Gastrocnemius medialis (tissue), 4 donors: ENCODE measurements around the gene IQCH.
"Not testable (repeated sequence)": the region's sequence is repeated elsewhere in the genome, so short reads cannot be mapped to it uniquely, and the experiment has no call there.

Experiments
- CTCF ChIP-seq, 5 experiments: fragments of 450-650 bp in 3 of 5; fragments of 200-600 bp in 2 of 5; sonication (generic) in 2 of 5; IDR thresholded peaks in 4 of 5; conservative IDR thresholded peaks in 1 of 5; 1 replicate in 4 of 5; 2 replicates in 1 of 5; pipeline ENCODE4 v1.5.1; 2016 to 2019; ENCODE audit warnings: antibody characterized with exemption in 5 of 5, mild to moderate bottlenecking in 3 of 5, moderate library complexity in 3 of 5
- POLR2A ChIP-seq, 2 donors: fragments of 450-650 bp; IDR thresholded peaks; one replicate each; pipeline ENCODE4 v1.6.1; 2017; ENCODE audit warnings: antibody characterized with exemption in 2 of 2, mild to moderate bottlenecking in 2 of 2, moderate library complexity in 2 of 2

- TF ChIP-seq CTCF (IDR thresholded peaks at IDR 0.05 in 4 of 5, conservative IDR thresholded peaks at IDR 0.05 in 1 of 5); POLR2A (IDR thresholded peaks at IDR 0.05): not testable (repeated sequence)
Measured at GRCh38 chr15:67363712-67364111, 109.1 kb downstream of the IQCH start.
